NCI-H345 treated with DMSO at 0.1 percent for 48 hours (cell line): ENCODE measurements around the gene LGALS7.
"Not testable (repeated sequence)": the region's sequence is repeated elsewhere in the genome, so short reads cannot be mapped to it uniquely, and the experiment has no call there.

ENCODE experiments used
- DNase-seq: peaks from one replicate; lab custom pipeline; 2025; ENCODE audit not compliant: unreplicated experiment; lab: John Stamatoyannopoulos, UW

Gene LGALS7

DNA sequence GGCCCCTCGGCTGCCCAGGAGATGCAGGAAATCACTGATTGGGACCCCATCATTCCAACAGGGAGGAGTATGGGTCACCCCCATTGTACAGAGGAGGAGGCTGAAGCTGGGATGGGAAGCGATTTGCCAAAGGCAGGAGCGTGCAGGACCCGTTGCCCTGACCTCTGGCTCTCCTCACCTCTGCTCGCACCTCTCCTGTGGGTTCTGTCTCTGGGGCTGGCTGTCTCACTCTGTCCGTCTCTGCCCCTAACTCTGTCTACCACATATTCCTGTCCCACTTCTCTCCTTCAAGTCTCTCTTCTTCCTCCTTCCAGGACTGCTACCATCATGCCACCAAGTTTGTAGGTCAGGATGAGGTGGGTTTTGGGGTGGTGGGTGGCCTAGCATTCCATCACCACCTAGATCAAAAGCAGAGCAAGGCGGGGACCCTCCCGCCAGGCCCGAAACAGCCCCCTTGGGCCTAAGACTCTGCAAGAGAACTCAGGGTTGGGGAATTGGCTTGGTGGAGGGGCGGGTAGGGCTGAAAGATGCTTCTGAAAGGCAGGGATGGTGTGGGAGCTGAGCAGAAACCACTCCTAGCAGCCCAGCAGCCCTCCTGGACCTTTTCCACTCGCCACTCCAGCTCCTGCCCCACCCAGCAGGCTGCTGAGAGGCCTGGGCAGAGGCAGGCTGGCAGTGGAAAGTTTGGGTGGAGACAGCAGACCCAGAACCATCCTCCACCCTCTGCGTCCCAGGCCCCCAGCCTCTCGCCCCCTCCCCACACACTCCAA is 1.0 kb upstream of the LGALS7 start:
- DNase-seq: no peak

GRCh38 chr19:38771569-38771968 is 1.7 kb downstream of the LGALS7 start:
- not testable (repeated sequence) for DNase-seq

DNA sequence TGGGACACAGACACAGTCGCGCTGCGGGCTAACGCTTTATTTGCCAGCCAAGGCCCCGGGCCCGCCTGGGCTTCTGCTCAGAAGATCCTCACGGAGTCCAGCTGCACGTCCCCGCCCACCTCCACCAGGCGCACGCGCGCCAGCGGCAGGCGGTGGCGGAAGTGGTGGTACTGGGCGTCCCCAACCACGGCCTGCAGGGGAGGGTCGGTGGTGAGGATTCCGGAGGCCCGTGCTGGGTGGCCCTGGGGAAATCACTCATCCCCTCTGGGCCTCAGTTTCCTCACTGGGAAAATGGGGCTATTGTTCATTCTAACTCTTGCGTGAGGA is 2.4 kb downstream of the LGALS7 start:
- not testable (repeated sequence) for DNase-seq

DNA sequence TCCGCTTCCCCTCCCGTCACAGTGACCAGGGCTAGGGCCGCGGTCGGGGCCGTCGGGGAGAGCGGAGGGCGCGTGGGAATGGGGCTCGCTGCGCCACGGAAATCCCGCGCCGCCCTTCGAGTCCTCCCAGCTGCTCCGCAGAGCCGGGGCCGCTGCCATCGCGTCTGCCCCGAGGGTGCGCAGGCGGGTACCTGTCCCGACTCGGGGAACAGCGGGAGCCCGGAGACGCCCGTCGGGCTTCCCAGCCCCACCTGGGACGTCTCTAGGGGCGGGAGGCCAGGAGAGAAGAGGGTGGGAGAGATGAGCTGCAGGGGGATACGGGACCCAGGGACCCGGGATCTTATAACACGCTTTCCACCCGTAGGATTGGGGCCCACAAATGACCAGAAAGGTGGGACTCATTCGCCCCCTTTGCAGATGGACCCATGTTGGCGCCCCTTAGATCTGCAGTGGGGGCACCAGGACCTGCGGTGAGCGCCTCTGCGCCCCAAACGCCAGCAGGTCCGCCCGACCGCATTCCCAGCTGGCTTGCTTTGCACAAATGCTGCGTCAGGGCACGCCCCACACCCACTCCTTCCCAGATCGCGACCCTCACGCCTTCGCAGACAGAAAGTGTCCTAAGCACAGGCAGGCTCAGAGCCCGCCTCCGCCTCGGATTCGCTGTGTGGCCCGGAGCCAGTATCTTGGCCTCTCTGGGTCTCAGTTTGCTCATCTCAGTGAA is 2.9 kb downstream of the LGALS7 start:
- DNase-seq: not testable (repeated sequence)

GRCh38 chr19:38769635-38770211 is 3.6 kb downstream of the LGALS7 start:
- no peak for DNase-seq

DNA sequence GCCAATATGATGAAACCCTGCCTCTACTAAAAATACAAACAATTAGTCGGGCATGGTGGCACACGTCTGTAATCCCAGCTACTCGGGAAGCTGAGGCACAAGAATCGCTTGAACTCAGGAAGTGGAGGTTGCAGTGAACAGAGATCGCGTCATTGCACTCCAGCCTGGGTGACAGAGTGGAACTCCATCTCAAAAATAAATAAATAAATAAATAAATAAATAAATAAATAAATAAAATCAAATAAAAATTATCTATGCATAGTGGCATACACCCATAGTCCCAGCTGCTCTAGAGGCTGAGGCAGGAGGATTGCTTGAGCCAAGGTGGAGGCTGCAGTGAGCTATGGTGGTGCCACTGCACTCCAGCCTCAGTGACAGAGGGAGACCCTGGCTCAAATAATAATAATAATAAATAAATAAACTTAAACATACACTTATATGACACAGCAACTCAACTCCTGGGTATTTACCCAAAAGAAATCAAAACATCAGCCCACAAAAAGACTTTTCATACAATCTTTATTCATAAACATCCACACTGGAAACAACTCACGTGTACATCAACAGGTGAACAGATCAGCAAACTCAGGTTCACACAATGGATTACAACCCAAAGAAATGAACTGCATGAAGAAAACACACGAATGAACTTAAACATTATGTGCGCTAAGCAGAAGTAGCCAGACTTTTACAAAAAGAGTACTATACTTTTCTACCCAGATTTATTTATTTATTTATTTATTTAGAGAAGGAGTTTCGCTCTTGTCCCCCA is 6.9 kb downstream of the LGALS7 start:
- no peak for DNase-seq

DNA sequence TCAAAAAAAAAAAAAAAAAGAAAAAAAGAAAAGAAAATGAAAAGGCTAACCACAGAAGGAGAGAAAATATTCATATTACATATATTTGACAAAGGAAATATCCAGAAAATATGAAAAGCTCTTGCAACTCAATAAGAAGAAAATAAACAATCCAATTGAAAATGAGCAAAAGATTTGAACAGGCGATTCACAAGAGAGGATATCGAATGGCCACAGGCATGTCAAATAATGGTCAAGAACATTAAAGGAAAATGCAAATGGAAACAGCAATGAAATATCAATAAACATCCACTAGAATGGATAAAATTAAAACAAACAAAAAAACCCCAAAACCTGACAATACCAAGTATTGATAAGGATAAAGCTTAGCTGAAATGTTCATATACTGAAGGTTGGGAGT is 8.1 kb downstream of the LGALS7 start:
- no peak for DNase-seq

GRCh38 chr19:38763795-38764220 is 9.5 kb downstream of the LGALS7 start:
- no peak for DNase-seq

- not testable (repeated sequence) for DNase-seq
These were observed 11.4 kb downstream of the LGALS7 start for GRCh38 chr19:38761884-38762389.

DNA sequence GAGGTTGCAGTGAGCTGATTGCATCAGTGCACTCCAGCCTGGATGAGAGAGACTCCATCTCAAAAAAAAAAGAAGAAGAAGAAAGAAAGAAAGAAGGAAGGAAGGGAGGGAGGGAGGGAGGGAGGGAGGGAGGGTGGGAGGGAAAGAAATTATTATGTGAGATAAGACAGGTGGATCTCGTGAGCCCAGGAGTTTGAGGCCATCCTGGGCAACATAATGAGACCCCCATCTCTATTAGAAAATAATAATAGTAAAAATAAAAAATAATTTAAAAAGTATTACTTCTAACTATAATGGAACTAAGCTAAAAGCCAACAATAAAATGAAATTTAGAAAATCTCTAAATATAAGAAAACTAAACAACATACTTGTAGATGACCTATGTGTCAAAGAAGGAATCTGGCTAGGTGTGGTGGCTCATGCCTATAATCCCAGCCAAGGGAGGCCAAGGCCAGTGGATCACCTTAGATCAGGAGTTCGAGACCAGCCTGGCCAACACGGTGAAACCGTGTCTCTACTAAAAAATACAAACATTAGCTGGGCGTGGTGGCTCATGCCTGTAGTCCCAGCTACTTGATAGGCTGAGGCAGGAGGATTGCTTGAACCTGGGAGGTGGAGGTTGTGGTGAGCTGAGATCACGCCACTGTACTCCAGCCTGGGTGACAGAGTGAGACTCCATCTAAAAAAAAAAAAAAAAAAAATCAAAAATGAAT is 12.4 kb downstream of the LGALS7 start:
- not testable (repeated sequence) for DNase-seq

- no peak for DNase-seq
These were observed 13.7 kb downstream of the LGALS7 start for GRCh38 chr19:38759590-38760003.

- DNase-seq: not testable (repeated sequence)
These were observed 19.1 kb downstream of the LGALS7 start for GRCh38 chr19:38754196-38754595.

GRCh38 chr19:38753783-38754182 is 19.5 kb downstream of the LGALS7 start:
- not testable (repeated sequence) for DNase-seq

GRCh38 chr19:38745316-38745715 is 28.0 kb downstream of the LGALS7 start:
- no peak for DNase-seq

DNA sequence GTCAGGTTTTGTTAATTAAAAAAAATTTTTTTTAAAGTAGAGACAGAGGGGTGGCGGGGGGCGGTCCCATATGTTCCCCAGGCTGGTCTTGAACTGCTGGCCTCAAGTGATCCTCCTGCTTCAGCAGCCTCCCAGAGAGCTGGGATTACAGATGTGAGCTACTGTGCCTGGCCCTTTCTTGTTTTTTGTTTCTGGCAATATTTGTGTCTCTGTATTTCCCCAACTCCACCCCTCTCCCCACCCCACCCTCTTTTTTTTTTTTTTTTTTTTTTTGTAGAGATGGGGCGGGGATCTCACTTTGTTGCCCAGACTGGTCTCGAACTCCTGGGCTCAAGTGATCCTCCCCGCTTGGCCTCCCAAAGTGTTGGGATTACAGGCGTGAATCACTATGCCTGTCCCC is 28.4 kb downstream of the LGALS7 start:
- DNase-seq: no peak

DNA sequence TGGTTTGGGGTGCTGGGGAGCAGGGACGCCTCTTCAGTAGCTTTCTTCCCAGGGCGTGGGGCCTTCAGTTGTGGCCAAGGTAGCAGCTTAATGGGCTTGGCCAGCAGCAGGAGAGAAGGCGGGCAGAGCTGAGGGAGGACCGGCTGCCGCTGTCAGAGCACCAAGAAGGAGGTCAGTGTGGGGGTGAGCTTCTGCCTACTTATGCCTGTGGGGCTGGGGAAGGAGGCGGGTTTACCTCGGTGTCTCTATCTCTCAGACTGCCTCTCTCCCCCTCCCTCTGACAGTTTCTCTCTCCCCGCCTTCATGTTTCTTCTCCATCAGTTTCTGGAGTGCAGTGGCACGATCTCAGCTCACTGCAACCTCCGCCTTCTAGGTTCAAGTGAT is 29.0 kb downstream of the LGALS7 start, which contains the start of gene CAPN12:
Gene CAPN12, minus strand, starts transcription at position 177 of the 384 bp plus-strand sequence. CDS start 309 bp downstream, outside the sequence.
- DNase-seq: no peak

DNA sequence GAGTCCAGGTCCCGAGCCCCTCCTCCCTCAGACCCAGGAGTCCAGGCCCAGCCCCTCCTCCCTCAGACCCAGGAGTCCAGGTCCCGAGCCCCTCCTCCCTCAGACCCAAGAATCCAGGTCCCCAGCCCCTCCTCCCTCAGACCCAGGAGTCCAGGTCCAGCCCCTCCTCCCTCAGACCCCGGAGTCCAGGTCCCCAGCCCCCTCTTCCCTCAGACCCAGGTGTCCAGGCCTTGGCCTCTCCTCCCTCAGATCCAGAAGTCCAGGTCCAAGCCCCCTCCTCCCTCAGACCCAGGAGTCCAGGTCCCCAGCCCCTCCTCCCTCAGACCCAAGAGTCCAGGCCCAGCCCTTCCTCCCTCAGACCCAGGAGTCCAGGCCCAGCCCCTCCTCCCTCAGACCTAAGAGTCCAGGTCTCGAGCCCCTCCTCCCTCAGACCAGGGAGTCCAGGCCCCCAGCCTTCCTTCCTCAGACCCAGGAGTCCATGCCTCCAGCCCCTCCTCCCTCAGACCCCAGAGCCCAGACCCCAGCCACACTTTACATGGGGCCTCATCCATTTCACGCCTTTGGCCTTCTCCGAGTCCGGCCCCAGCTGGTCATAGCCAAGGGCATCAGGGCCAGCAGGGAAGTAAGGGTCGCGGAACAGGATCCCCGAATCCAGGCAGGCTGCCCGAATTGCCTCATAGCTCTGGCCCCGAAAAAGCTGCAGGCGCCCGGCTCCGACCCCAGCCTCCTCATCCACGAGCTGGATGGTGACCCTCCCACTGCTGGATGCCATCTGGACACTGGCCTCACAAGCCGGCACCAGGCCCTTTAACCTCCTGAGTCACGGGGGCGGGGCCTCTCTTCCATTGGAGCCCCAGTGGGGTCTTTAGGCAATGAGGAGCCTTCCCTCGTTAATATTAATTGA is 29.7 kb downstream of the LGALS7 start:
- DNase-seq: no peak

DNA sequence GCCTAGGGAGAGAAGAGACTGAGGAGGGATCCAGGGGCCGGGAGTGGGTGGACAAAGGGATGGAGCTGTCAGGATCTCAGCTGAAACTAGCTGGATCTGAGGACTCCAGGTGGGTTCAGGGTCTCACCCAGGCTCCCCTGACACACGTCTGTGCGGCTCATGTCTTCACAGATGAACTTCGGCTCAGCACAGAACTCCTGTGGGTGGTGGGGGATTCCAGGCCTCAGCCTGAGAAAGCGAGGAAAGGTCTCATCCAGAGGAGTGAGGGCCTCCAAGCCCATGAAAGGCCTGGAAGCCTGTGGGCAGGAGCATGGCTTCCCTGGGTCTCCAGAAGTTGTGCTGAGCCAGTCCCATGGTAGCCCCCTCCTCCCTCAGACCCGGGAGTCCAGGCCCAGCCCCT is 30.4 kb downstream of the LGALS7 start:
- DNase-seq: no peak

DNA sequence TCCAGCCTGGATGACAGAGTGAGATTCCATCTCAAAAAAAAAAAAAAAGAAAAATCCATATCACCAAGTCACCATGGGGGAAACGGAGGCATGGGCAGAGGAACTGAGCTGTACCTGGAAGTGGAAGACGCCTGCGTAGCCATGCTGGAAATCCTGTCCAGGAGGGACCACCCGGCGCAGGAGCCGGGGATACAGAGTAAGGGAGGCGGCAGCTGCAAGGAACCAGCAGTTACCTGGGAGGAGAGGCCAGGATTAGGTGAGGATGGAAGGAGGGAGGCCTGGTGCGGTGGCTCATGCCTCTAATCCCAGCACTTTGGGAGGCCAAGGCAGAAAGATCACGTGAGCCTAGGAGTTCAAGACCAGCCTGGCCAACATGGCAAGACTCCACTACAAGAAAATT is 31.0 kb downstream of the LGALS7 start:
- no peak for DNase-seq
